ENCODE measurements around the gene SKIC3. TPM values are rescaled to one million over a fixed set of nuclear protein-coding genes. Genes with fewer than 3 reads are reported as not detected.

SKIC3 gene
- total RNA-seq, 4 donors from 2014 or later = 47.8 to 84.2 (median 64.2) TPM

DNA sequence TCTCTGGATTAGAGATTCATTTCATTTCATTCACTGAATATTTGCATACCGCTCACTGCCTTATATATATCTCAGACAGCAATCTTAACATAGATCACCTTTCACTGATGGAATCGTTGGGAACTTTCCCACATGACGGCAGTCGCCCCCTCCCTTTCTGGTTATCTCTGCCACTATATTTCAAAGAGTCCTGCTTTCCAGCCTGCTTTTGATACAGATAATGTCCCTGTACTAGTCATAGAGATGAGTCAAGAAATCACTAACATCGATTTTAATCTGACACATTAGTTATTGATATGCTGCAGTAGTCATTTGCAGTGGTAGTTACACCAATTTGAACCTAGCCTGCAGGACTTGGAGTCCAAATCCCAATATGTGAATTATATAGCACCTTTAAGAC lies 8.6 kb upstream of the SKIC3 start:
- TF ChIP-seq, protein P1, sequence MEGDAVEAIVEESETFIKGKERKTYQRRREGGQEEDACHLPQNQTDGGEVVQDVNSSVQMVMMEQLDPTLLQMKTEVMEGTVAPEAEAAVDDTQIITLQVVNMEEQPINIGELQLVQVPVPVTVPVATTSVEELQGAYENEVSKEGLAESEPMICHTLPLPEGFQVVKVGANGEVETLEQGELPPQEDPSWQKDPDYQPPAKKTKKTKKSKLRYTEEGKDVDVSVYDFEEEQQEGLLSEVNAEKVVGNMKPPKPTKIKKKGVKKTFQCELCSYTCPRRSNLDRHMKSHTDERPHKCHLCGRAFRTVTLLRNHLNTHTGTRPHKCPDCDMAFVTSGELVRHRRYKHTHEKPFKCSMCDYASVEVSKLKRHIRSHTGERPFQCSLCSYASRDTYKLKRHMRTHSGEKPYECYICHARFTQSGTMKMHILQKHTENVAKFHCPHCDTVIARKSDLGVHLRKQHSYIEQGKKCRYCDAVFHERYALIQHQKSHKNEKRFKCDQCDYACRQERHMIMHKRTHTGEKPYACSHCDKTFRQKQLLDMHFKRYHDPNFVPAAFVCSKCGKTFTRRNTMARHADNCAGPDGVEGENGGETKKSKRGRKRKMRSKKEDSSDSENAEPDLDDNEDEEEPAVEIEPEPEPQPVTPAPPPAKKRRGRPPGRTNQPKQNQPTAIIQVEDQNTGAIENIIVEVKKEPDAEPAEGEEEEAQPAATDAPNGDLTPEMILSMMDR (IDR thresholded peaks at IDR 0.05) = no peak
- no peak for TF ChIP-seq POLR2A (IDR thresholded peaks at IDR 0.05)
- no peak overlapping the region for H3K27ac ChIP-seq
- H3K36me3 ChIP-seq = no peaks in the 10 kb centered on the region
- H3K4me1 ChIP-seq = no peaks in the 10 kb centered on the region
- no peaks in the 10 kb centered on the region for H3K27me3 ChIP-seq
- no peak for DNase-seq
- H3K9me3 ChIP-seq = no peaks in the 10 kb centered on the region
- H3K4me3 ChIP-seq = no peak overlapping the region

DNA sequence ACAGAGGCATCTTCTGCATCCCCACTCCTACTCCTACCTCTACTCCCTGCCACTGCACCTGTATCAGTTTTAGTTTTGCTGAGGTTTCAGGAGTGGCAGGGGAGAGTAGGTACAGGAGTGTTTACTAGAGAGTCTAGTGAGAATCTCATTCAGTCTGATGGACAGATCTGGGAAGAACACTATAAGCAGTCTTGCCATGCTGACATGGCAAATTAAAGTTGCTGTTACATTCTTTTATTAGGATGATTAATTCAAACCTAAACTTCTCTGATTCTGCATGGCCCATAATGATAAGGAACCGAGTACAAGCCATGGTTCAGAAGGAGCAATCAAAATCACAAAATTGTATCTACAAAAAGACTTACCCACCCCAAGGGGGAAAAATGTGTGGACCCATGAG lies 7.5 kb upstream of the SKIC3 start:
- no peaks in the 10 kb centered on the region for H3K36me3 ChIP-seq
- H3K4me3 ChIP-seq = no peak overlapping the region
- no peaks in the 10 kb centered on the region for H3K27me3 ChIP-seq
- no peak for DNase-seq
- no peaks in the 10 kb centered on the region for H3K9me3 ChIP-seq
- no peaks in the 10 kb centered on the region for H3K4me1 ChIP-seq
- H3K27ac ChIP-seq = no peak overlapping the region
- TF ChIP-seq POLR2A (IDR thresholded peaks at IDR 0.05) = no peak
- TF ChIP-seq, protein P1 (IDR thresholded peaks at IDR 0.05) = no peak

DNA sequence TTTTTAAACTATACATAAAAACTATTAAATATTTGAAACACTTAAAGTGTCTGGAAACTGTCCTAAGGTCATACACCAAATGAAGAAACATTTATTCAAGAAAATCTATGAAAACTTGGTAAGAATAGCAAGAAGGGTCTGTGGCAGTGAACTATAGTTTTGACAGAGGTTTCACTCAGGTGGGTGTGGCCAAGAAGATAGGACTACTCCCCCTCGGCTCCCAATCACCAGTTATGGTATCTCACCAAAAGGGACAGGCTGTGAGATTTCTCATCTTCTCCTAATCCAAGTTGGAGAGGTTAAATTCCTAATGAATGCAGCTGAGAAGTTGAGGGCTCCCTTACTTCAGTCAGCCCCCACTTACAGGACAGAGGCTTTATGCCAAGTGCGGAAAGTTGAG lies 3.1 kb upstream of the SKIC3 start:
- Histone ChIP-seq H3K36me3 (no peaks in the 10 kb centered on the region), H3K4me3 (no peak overlapping the region), H3K9me3 (no peaks in the 10 kb centered on the region), H3K4me1 (peaks cover 0 to 8% (median 6%) of the 10 kb centered on the region in 4 donors), H3K27ac (no peak overlapping the region), H3K27me3 (no peaks in the 10 kb centered on the region)
- DNase-seq = no peak
- no peak for TF ChIP-seq POLR2A (IDR thresholded peaks at IDR 0.05)
- TF ChIP-seq, protein P1 (IDR thresholded peaks at IDR 0.05) = no peak

DNA sequence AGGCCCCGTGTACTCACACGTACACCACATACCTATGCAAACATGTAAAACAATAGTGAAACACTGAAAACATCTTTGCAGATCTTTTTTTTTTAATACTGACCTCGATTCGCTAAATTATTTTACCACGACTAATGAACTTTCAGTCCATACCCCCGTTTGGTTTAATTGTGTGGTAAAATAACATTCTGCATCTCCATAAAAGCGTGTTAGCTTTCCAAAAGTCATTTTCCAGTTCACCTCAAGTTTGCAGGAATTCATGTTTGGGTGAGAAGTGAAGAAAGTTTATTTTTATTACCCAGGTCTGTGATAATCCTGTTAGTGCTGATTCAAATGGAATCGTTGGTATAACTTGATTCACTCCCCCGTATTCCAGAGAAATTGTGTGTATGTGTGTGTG lies 776 bp upstream of the SKIC3 start:
- TF ChIP-seq POLR2A (IDR thresholded peaks at IDR 0.05) = no peak
- TF ChIP-seq, protein P1 (IDR thresholded peaks at IDR 0.05) = no peak
- Histone ChIP-seq H3K27me3 (no peaks in the 10 kb centered on the region), H3K9me3 (no peaks in the 10 kb centered on the region), H3K27ac (peak overlapping the region; percentile 79 to 93 (median 88)), H3K4me3 (peak overlapping the region; percentile 67 to 90 (median 72)), H3K4me1 (peaks cover 0 to 8% (median 6%) of the 10 kb centered on the region in 4 donors), H3K36me3 (no peaks in the 10 kb centered on the region)
- no peak for DNase-seq

DNA sequence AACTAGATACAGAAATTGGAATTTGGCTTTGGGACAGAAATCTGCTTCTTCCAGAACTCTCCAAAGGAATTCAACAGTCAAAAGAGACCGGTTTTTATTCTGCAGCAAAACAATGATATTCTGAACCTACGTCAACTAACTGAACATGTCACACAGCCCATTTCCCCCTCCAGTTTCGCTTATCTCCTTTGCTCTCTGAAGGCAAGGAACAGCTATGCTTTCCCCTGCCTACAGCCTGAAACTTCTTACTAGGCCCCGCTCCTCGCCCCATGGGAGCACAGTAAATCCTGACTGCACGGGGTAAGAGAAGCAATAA lies 488 bp downstream of the SKIC3 start:
- Histone ChIP-seq H3K27me3 (no peaks in the 10 kb centered on the region), H3K4me3 (peak overlapping the region; percentile 67 to 90 (median 72)), H3K27ac (peak overlapping the region; percentile 79 to 93 (median 88)), H3K4me1 (peaks cover 0 to 8% (median 6%) of the 10 kb centered on the region in 4 donors), H3K9me3 (no peaks in the 10 kb centered on the region), H3K36me3 (peaks cover 0 to 4% (median 0%) of the 10 kb centered on the region in 3 donors)
- TF ChIP-seq, protein P1 (IDR thresholded peaks at IDR 0.05) = peak in 1 of 6 experiments; percentile 4
- TF ChIP-seq POLR2A (IDR thresholded peaks at IDR 0.05) = no peak
- no peak for DNase-seq

DNA sequence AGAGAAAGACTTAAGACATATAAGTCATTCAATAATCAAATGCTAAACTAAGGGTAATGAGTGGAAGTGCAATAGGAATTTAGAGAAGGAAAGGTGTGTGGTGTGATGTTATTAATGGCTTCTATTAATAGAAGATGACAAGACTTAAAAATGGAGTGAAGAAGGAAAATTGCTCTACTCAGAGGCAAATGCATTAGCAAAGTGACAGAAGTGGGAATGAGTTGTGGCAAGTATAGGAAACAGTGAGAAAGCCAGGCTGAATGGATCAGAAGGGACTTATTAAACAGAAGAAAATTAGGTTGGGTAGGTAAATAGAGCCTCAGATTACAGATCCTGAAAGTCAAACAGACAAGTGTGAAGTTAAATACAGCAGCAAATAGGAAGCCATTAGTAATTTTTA lies 5.7 kb downstream of the SKIC3 start:
- no peaks in the 10 kb centered on the region for H3K27me3 ChIP-seq
- peaks cover 0 to 41% (median 0%) of the 10 kb centered on the region in 3 donors for H3K36me3 ChIP-seq
- TF ChIP-seq POLR2A (IDR thresholded peaks at IDR 0.05) = no peak
- TF ChIP-seq, protein P1 (IDR thresholded peaks at IDR 0.05) = no peak
- H3K27ac ChIP-seq = no peak overlapping the region
- no peak overlapping the region for H3K4me3 ChIP-seq
- H3K4me1 ChIP-seq = peaks cover 0 to 8% (median 0%) of the 10 kb centered on the region in 4 donors
- no peaks in the 10 kb centered on the region for H3K9me3 ChIP-seq
- DNase-seq = no peak
